ENCODE measurements around the gene MRPS6. TPM values are rescaled to one million over a fixed set of nuclear protein-coding genes. Genes with fewer than 3 reads are reported as not detected.

Gene MRPS6
- total RNA-seq, 1 experiment from 2014 or later = 55.1 TPM

DNA sequence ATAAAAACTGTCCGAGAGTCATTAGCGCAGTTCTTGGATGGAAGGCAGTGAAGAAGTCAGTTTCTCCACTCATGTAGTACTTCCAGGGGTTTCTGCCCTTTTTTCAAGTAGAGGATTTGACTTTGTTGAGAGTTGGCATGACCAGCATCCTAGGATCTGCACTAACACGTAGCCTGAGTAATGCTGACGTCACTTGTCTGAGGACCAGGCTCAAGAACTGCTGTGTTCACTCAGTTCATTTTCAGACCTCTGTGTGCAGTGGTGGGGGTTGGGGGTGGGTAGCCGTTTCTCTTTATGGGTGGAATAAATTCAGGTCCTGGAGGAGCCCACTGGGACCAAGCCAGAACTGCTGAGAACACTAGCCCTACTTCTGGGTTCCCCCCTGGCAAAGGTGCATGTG is 53.3 kb downstream of the MRPS6 start:
- ATAC-seq = no peak
- ChIA-PET RAD21 (ENCODE audit: low non-redundant PET in 1 of 2, low total read pairs in 2 of 2, uncharacterized antibody in 2 of 2, unreplicated experiment in 2 of 2) (no interaction called here), POLR2A (no interaction called here), CTCF (no interaction called here)
- intact Hi-C loops (cut with micrococcal nuclease) = no loop called here
- Histone ChIP-seq H3K4me3 (replicated peaks in 1 of 2; ENCODE audit: low read depth in 1 of 2, low read length in 2 of 2) (no peak overlapping the region), H3K4me1 (ENCODE audit: control insufficient read depth in 1 of 2, insufficient read depth in 2 of 2, low read length in 2 of 2) (peaks cover 14 to 18% of the 10 kb centered on the region in 2 experiments; a peak in 3 of 4 replicates), H3K27ac (ENCODE audit: low read depth, low read length) (no peak overlapping the region), H3K27me3 (ENCODE audit: insufficient read depth, low read length) (no peaks in the 10 kb centered on the region), H3K9me3 (ENCODE audit: control insufficient read depth in 1 of 2, insufficient read depth in 1 of 2, low read depth in 1 of 2, low read length in 2 of 2) (no peaks in the 10 kb centered on the region), H3K9ac (ENCODE audit: low read length) (no peak overlapping the region), H4K20me1 (ENCODE audit: insufficient read depth) (no peaks in the 10 kb centered on the region), H3K36me3 (ENCODE audit: control insufficient read depth in 1 of 2, insufficient read depth in 2 of 2, low read length in 2 of 2) (peaks cover 7 to 10% of the 10 kb centered on the region in 2 experiments; a peak in 2 of 4 replicates), H3K79me2 (ENCODE audit: insufficient read depth, low read length) (peaks cover 56% of the 10 kb centered on the region), H3K4me2 (ENCODE audit: low read length) (no peak overlapping the region), H3K9me2 (ENCODE audit: insufficient read depth) (no peaks in the 10 kb centered on the region), H2AFZ (ENCODE audit: low read depth, low read length, poor library complexity, severe bottlenecking) (no peak overlapping the region)
- TF ChIP-seq, protein P1, sequence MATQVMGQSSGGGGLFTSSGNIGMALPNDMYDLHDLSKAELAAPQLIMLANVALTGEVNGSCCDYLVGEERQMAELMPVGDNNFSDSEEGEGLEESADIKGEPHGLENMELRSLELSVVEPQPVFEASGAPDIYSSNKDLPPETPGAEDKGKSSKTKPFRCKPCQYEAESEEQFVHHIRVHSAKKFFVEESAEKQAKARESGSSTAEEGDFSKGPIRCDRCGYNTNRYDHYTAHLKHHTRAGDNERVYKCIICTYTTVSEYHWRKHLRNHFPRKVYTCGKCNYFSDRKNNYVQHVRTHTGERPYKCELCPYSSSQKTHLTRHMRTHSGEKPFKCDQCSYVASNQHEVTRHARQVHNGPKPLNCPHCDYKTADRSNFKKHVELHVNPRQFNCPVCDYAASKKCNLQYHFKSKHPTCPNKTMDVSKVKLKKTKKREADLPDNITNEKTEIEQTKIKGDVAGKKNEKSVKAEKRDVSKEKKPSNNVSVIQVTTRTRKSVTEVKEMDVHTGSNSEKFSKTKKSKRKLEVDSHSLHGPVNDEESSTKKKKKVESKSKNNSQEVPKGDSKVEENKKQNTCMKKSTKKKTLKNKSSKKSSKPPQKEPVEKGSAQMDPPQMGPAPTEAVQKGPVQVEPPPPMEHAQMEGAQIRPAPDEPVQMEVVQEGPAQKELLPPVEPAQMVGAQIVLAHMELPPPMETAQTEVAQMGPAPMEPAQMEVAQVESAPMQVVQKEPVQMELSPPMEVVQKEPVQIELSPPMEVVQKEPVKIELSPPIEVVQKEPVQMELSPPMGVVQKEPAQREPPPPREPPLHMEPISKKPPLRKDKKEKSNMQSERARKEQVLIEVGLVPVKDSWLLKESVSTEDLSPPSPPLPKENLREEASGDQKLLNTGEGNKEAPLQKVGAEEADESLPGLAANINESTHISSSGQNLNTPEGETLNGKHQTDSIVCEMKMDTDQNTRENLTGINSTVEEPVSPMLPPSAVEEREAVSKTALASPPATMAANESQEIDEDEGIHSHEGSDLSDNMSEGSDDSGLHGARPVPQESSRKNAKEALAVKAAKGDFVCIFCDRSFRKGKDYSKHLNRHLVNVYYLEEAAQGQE (IDR thresholded peaks at IDR 0.05; ENCODE audit: low read depth) = no peak
- TF ChIP-seq ZFX (IDR thresholded peaks at IDR 0.05) (no peak), RAD21 (IDR thresholded peaks at IDR 0.05; ENCODE audit: low read depth) (no peak)
- no TSS peak for BruUV-seq (replicated peaks)
- no peak for DNase-seq (ENCODE audit: low read depth, low spot score)

DNA sequence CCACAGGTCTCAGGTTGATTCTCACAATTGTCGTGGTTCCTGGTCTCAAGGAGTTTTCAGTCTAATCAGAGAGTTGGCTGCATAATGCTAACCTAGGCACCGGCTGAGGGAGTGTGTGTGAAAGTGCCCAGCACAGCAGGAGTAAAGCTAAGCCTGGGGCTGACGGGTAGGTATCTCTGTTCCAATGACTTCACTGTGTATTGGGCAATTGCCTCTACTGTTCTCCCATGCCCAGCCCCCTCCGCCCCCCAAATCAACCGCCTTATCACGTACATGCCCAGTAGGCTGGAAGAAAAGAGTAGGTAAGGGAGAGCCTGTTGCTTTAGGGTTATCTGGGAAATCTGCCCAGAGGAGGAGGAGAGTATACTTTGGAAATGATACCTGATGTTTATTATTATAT is 54.7 kb downstream of the MRPS6 start:
- Histone ChIP-seq H3K79me2 (ENCODE audit: insufficient read depth, low read length) (peaks cover 65% of the 10 kb centered on the region), H2AFZ (ENCODE audit: low read depth, low read length, poor library complexity, severe bottlenecking) (no peak overlapping the region), H3K9ac (ENCODE audit: low read length) (no peak overlapping the region), H3K9me2 (ENCODE audit: insufficient read depth) (no peaks in the 10 kb centered on the region), H3K36me3 (ENCODE audit: control insufficient read depth in 1 of 2, insufficient read depth in 2 of 2, low read length in 2 of 2) (peaks cover 7 to 10% of the 10 kb centered on the region in 2 experiments; a peak in 2 of 4 replicates), H3K4me1 (ENCODE audit: control insufficient read depth in 1 of 2, insufficient read depth in 2 of 2, low read length in 2 of 2) (peaks cover 14 to 18% of the 10 kb centered on the region in 2 experiments; a peak in 3 of 4 replicates), H3K27ac (ENCODE audit: low read depth, low read length) (no peak overlapping the region), H3K4me2 (ENCODE audit: low read length) (no peak overlapping the region), H3K27me3 (ENCODE audit: insufficient read depth, low read length) (no peaks in the 10 kb centered on the region), H3K9me3 (ENCODE audit: control insufficient read depth in 1 of 2, insufficient read depth in 1 of 2, low read depth in 1 of 2, low read length in 2 of 2) (no peaks in the 10 kb centered on the region), H4K20me1 (ENCODE audit: insufficient read depth) (no peaks in the 10 kb centered on the region), H3K4me3 (replicated peaks in 1 of 2; ENCODE audit: low read depth in 1 of 2, low read length in 2 of 2) (no peak overlapping the region)
- ATAC-seq (no peak), DNase-seq (ENCODE audit: low read depth, low spot score) (no peak)
- ChIA-PET POLR2A (no interaction called here), RAD21 (ENCODE audit: low non-redundant PET in 1 of 2, low total read pairs in 2 of 2, uncharacterized antibody in 2 of 2, unreplicated experiment in 2 of 2) (no interaction called here), CTCF (no interaction called here)
- BruUV-seq (replicated peaks) = no TSS peak
- TF ChIP-seq ZNF274 (IDR thresholded peaks at IDR 0.05; ENCODE audit: low read depth, low read length) (no peak), SP1 (IDR thresholded peaks at IDR 0.05; ENCODE audit: low read depth) (no peak), JUND (IDR thresholded peaks at IDR 0.05) (no peak), SIN3A (IDR thresholded peaks at IDR 0.05; ENCODE audit: low read depth) (no peak), CEBPB (IDR thresholded peaks at IDR 0.05; ENCODE audit: low read depth) (no peak), POLR2A (IDR thresholded peaks at IDR 0.05; ENCODE audit: borderline replicate concordance, extremely low read depth, insufficient read depth, insufficient read length) (no peak), ZFX (IDR thresholded peaks at IDR 0.05) (no peak), POLR2AphosphoS5 (IDR thresholded peaks at IDR 0.05; ENCODE audit: low read depth, low read length) (no peak), TCF7L2 (IDR thresholded peaks at IDR 0.05; ENCODE audit: borderline replicate concordance, extremely low read depth, insufficient read depth, insufficient read length) (no peak), ELF1 (IDR thresholded peaks at IDR 0.05; ENCODE audit: borderline replicate concordance, low read depth) (no peak), SRF (IDR thresholded peaks at IDR 0.05; ENCODE audit: low read depth) (no peak), CBX3 (IDR thresholded peaks at IDR 0.05; ENCODE audit: low read depth) (no peak), EGR1 (IDR thresholded peaks at IDR 0.05; ENCODE audit: low read depth) (no peak), YY1 (IDR thresholded peaks at IDR 0.05; ENCODE audit: extremely low read depth, insufficient replicate concordance, low read depth, low read length) (no peak)
- TF ChIP-seq, protein P2, sequence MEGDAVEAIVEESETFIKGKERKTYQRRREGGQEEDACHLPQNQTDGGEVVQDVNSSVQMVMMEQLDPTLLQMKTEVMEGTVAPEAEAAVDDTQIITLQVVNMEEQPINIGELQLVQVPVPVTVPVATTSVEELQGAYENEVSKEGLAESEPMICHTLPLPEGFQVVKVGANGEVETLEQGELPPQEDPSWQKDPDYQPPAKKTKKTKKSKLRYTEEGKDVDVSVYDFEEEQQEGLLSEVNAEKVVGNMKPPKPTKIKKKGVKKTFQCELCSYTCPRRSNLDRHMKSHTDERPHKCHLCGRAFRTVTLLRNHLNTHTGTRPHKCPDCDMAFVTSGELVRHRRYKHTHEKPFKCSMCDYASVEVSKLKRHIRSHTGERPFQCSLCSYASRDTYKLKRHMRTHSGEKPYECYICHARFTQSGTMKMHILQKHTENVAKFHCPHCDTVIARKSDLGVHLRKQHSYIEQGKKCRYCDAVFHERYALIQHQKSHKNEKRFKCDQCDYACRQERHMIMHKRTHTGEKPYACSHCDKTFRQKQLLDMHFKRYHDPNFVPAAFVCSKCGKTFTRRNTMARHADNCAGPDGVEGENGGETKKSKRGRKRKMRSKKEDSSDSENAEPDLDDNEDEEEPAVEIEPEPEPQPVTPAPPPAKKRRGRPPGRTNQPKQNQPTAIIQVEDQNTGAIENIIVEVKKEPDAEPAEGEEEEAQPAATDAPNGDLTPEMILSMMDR (IDR thresholded peaks at IDR 0.05 in 2 of 3, conservative IDR thresholded peaks at IDR 0.05 in 1 of 3; ENCODE audit: borderline replicate concordance in 1 of 3, insufficient read depth in 1 of 3, low read depth in 2 of 3, low read length in 2 of 3) = no peak
- TF ChIP-seq, protein P3, sequence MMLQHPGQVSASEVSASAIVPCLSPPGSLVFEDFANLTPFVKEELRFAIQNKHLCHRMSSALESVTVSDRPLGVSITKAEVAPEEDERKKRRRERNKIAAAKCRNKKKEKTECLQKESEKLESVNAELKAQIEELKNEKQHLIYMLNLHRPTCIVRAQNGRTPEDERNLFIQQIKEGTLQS (IDR thresholded peaks at IDR 0.05) = no peak
- intact Hi-C loops (cut with micrococcal nuclease) = no loop called here
